ENCODE measurements around the gene MAP7D3.
"Not testable (repeated sequence)": the region's sequence is repeated elsewhere in the genome, so short reads cannot be mapped to it uniquely, and the experiment has no call there.

MAP7D3 gene

GRCh38 chrX:136183172-136183571, 68.0 kb downstream of the MAP7D3 start:
- no peak for DNase-seq (ENCODE audit: low spot score)

- no peak for DNase-seq (ENCODE audit: low spot score)
Observed at GRCh38 chrX:136182414-136182813, 68.8 kb downstream of the MAP7D3 start.

- DNase-seq (ENCODE audit: low spot score), result no peak
Observed at GRCh38 chrX:136179133-136179532, 72.1 kb downstream of the MAP7D3 start.

- no peak for DNase-seq (ENCODE audit: low spot score)
Observed at GRCh38 chrX:136176399-136176825, 74.8 kb downstream of the MAP7D3 start.

DNA sequence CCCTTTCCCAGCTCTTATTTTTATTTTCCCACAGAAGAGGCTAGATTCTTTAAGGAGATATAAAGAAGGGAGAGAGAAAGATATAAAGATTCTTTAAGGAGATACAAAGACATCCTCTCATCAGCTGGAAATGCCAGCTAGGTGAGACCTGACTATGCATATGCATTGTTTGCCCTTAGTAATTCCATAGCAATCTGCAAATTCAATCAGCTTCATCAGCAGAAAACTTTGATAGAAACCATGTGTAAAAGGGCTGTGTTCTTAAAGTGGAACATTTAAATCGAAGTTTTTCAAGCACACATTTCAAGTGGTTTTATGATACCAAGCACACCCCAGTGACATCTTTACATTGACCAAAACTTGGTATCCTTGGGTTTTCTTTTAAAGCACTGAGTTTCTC, 79.8 kb downstream of the MAP7D3 start:
- no peak for DNase-seq (ENCODE audit: low spot score)

DNA sequence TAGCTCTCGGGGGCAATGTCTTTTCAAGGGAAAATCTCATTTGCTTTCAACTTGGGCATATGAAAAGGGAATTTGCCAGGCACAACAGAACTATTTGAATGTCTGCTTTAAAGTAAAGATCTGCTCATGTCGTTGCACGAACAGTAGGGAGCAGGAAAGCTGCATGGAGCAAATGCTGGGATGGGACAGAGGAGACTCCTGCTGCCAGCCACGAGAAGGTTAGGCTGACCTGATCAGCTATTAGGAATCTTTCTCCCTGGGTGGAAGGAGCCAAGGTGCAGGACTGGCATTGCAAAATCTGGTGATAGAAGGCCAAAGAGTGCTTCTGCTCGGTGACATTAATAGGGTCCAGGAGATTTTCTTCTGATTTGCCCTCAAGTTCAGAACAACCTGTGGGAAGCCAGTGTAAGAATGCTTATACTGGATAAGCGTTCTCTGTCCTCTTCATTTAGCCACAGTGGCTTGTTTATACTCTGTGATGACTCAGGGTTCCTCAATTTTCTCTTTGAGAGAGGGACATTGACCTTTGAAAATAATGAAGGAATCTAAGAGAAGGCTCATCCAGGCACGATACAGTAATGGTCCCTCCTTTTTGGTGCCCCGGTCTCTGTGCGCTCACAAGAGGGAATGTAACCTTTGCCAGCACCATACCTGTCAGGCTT, 80.9 kb downstream of the MAP7D3 start:
- DNase-seq (ENCODE audit: low spot score), result no peak

DNA sequence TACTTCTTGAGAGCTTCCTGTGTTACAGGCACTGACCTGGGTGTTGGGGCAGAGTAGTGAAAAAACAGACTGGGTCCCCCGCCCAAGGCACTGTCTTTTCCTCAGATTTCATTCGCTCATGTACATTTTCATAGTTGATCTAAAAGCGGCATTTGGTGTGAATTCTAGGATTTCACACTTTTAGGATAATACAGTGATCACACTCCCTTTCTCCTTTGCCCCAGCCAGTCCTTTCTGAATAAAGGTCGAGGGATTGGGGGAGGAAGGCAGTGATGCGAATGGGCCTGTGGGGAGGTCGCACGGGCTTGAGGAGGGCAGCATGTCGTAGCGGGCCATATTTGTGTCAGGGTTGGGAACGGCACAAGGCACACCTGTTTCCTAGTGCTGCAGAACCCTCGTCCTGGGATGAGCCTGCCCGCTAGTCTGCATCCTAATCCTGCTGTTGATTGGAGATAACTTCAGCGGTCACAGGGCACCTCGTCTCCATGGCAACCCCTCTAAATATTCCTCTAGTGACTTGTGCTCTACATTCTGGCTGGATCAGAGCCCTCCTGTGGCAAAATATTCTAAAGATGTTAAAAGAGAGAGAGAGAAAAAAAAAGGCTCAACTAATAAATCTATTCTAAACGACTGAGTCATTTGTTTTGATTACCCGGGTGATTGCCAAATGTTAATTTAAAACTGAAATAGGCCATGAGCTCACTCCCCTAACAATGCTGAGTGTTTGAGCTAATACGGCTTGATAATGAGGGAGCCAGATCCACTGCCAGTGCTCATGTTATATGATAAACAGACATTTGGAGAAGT, 82.1 kb downstream of the MAP7D3 start:
- DNase-seq (ENCODE audit: low spot score), result peak; percentile 24

DNA sequence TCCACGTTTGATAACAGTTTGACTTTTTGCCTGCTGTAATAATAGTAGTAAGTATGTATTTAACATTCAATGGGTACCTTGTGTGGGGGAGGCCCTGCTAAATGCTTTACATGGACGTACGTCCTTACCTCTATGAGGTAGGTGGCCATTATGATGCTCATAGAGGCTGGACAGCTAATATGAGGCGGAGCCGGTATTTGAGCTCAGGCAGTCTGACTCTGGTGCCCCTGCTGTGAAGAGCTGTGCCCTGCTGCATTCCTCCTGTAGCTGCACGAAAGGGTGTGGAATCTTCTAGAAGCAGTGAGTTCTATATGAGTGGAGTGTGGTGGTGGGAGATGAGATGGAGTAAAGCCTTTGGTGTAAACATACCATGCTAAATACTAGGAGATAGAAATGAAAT, 83.2 kb downstream of the MAP7D3 start:
- DNase-seq (ENCODE audit: low spot score), result not testable (repeated sequence)

DNA sequence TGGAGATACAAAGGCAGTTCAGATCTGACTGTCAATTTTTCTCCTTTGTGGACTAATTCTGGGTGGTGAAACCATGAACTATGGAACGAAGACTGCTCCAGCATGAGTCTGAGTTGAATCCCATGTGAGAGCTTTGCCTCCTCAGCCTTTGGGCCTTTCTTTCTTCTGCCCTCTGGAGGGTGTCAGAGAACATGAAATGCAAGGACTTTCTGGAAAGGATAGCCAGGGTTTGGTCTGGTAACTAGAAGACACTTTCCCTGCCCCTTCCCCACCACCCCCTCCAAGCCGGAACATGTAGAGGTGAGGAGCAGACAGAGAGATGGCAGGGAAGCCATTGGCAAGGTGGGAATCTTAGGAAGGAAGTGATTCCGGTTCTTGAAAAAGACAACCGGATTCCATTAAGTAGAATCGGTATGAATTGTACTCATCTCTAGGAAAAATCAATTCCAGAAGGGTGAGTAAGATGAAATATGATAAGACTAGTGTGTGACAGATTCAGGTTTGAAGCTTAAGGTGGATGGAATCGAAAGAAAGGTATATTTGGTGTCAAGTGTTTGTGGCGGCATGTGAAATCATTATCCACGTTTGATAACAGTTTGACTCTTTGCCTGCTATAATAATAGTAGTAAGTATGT, 84.9 kb downstream of the MAP7D3 start:
- DNase-seq (ENCODE audit: low spot score), result no peak

GRCh38 chrX:136165406-136165805, 85.8 kb downstream of the MAP7D3 start:
- no peak for DNase-seq (ENCODE audit: low spot score)

DNA sequence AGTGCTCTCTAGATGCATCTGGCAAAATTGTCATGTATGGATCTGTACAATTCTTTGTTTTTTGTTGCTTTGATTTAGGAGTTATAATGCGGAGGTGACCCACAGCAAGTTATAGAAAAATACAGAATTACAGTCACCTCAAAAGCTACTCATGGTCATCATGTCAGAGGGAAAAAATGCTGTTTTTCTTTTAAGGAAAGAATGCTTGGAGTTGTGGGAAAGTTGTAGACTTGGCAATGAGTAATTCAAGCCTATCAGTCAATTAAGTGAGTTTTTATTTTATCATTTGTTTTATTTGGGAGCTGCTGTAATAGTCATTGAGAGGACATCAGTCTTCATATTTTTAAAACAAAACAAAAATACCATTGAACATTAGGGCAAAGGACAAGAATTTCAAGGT, 87.5 kb downstream of the MAP7D3 start:
- no peak for DNase-seq (ENCODE audit: low spot score)

Data from globus pallidus (tissue), 1 donor.